Thoracic aorta (tissue), 2 donors: ENCODE data around the gene PTPRG. TPM values are rescaled to one million over a fixed set of nuclear protein-coding genes. Genes with fewer than 3 reads are reported as not detected.

Experiments
- ATAC-seq: fragments of 150-250 bp; one replicate; pipeline ENCODE4 v1.8.0; 2017; ENCODE audit warnings: low read depth; ENCODE audit not compliant: insufficient number of reproducible peaks, low FRiP score
- DNase-seq: peaks from one replicate; pipeline ENCODE4 v3.0.0-alpha.2; 2020; ENCODE audit warnings: low spot score
- H3K27ac ChIP-seq, 2 donors: fragments of 200-600 bp; sonication (generic); 1 replicate in 1 of 2; 2 replicates in 1 of 2; pipeline ENCODE4 v1.5.1; 2016; ENCODE audit warnings: mild to moderate bottlenecking in 2 of 2, moderate library complexity in 2 of 2
- H3K27me3 ChIP-seq: fragments of 200-600 bp; sonication (generic); replicated peaks from 2 replicates; pipeline ENCODE4 v1.6.0; 2016; ENCODE audit warnings: mild to moderate bottlenecking; ENCODE audit not compliant: insufficient read depth
- H3K36me3 ChIP-seq: fragments of 200-600 bp; sonication (generic); one replicate; pipeline ENCODE4 v1.5.1; 2016
- H3K4me1 ChIP-seq, 2 donors: fragments of 200-600 bp; sonication (generic); 1 replicate in 1 of 2; 2 replicates in 1 of 2; pipeline versions ENCODE4 v1.5.1 to v1.6.0; 2016; ENCODE audit warnings: low read depth in 2 of 2, mild to moderate bottlenecking in 1 of 2; ENCODE audit not compliant: control insufficient read depth in 1 of 2
- H3K4me3 ChIP-seq: fragments of 200-600 bp; sonication (generic); 2 replicates; pipeline ENCODE4 v1.5.1; 2016; ENCODE audit warnings: mild to moderate bottlenecking
- H3K9me3 ChIP-seq: fragments of 200-600 bp; sonication (generic); 2 replicates; pipeline ENCODE4 v1.5.1; 2016
- CTCF ChIP-seq: fragments of 200-600 bp; sonication (generic); IDR thresholded peaks from one replicate; pipeline ENCODE4 v1.5.1; 2019; ENCODE audit warnings: antibody characterized with exemption
- total RNA-seq, 2 donors: library from RNA; depleted of rRNA; stranded (reverse); fragments of >200 nt; gene quantifications; one replicate each; pipeline versions ENCODE4 v1.1.0 to v1.2.3, GENCODE V29; 2016

PTPRG gene
- total RNA-seq, 2 donors from 2014 or later: 154 to 208 TPM

- ATAC-seq (no peak), DNase-seq (no peak)
- H3K27ac ChIP-seq: no peak overlapping the region
- H3K27me3 ChIP-seq: no peaks in the 10 kb centered on the region
- H3K4me3 ChIP-seq: no peak overlapping the region
- peaks cover 14% of the 10 kb centered on the region for H3K36me3 ChIP-seq
- H3K4me1 ChIP-seq: no peaks in the 10 kb centered on the region
- TF ChIP-seq CTCF: no peak
- no peaks in the 10 kb centered on the region for H3K9me3 ChIP-seq
These were observed 715.3 kb downstream of the PTPRG start for GRCh38 chr3:62276658-62277180.

- DNase-seq (no peak), ATAC-seq (no peak)
- no peak overlapping the region for H3K4me3 ChIP-seq
- no peak overlapping the region for H3K27ac ChIP-seq
- no peaks in the 10 kb centered on the region for H3K4me1 ChIP-seq
- H3K9me3 ChIP-seq: no peaks in the 10 kb centered on the region
- no peaks in the 10 kb centered on the region for H3K27me3 ChIP-seq
- TF ChIP-seq CTCF: no peak
- H3K36me3 ChIP-seq: peaks cover 14% of the 10 kb centered on the region
These were observed 716.1 kb downstream of the PTPRG start for GRCh38 chr3:62277450-62277849.

- peaks cover 14% of the 10 kb centered on the region for H3K36me3 ChIP-seq
These were observed 716.6 kb downstream of the PTPRG start for GRCh38 chr3:62277986-62278385.

GRCh38 chr3:62281726-62282125 is 720.4 kb downstream of the PTPRG start:
- H3K36me3 ChIP-seq: peaks cover 10% of the 10 kb centered on the region
- H3K27me3 ChIP-seq: no peaks in the 10 kb centered on the region
- TF ChIP-seq CTCF: no peak
- no peaks in the 10 kb centered on the region for H3K4me1 ChIP-seq
- H3K27ac ChIP-seq: no peak overlapping the region
- H3K9me3 ChIP-seq: no peaks in the 10 kb centered on the region
- no peak overlapping the region for H3K4me3 ChIP-seq
- no peak for DNase-seq
- ATAC-seq: no peak

More at GRCh38 chr3:62277986-62278385, 716.6 kb downstream of the PTPRG start:
- TF ChIP-seq CTCF: no peak
- no peak overlapping the region for H3K4me3 ChIP-seq
- DNase-seq: no peak
- H3K27ac ChIP-seq: no peak overlapping the region
- no peaks in the 10 kb centered on the region for H3K4me1 ChIP-seq
- no peaks in the 10 kb centered on the region for H3K27me3 ChIP-seq
- ATAC-seq: no peak
- no peaks in the 10 kb centered on the region for H3K9me3 ChIP-seq

GRCh38 chr3:62284442-62284841 is 723.1 kb downstream of the PTPRG start:
- Histone ChIP-seq H3K4me1 (no peaks in the 10 kb centered on the region), H3K9me3 (no peaks in the 10 kb centered on the region), H3K4me3 (no peak overlapping the region), H3K36me3 (no peaks in the 10 kb centered on the region), H3K27ac (no peak overlapping the region), H3K27me3 (no peaks in the 10 kb centered on the region)
- DNase-seq (no peak), ATAC-seq (no peak)
- TF ChIP-seq CTCF: no peak
